Suppressor macrophage treated with lipopolysaccharide for 4 hours (primary cell): Measurements from ENCODE around the gene OR13C2.
"Not testable (repeated sequence)": the region's sequence is repeated elsewhere in the genome, so short reads cannot be mapped to it uniquely, and the experiment has no call there.

Experiments
- DNase-seq: peaks from one replicate; pipeline ENCODE4 v3.0.0-alpha.2; 2020

Gene OR13C2

DNA sequence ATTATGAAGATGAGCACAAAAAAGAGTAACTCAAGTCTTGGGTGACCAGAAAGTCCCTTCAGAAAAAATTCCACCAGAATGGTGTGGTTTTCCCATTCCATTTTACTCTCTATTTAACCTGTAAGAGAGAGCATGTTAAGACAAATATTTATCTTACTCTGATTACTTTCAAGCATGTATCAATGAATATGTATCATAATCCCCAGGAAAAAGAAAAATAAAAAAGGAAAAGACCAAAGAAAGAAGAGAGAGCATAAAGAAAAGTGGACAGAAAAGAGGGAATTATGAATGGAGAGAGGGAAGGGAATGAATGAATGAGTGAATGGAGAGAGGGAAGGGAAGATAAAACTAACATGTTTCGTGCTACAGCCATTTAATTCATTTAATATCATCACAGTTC, at the start of gene OR13C2:
TSS of gene OR13C2 (minus strand) at position 101 of the 400 bp plus-strand sequence. CDS start at position 101, 0 bp downstream.
- DNase-seq: not testable (repeated sequence)

DNA sequence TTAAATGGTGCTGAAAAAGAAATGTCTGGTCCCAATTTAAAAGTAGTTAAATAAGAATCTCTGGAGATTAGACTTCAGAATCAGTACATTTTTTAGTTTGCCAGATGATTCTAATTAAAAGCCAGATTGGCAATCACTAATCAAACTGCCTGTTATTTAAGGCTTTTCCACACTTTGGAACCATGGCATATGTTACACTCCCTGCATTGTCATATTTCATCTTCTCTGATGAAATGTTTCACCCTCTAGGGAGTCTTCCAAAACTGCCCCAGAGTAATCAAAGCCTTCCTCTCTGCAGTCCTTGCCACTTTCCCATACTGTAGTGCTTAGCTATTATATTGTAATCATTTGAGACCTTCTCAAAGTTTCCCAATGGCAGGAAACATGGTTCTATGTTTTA, 30.0 kb upstream of the OR13C2 start:
- DNase-seq: no peak

- DNase-seq: no peak
These were observed 28.6 kb upstream of the OR13C2 start for GRCh38 chr9:104633976-104634520.

DNA sequence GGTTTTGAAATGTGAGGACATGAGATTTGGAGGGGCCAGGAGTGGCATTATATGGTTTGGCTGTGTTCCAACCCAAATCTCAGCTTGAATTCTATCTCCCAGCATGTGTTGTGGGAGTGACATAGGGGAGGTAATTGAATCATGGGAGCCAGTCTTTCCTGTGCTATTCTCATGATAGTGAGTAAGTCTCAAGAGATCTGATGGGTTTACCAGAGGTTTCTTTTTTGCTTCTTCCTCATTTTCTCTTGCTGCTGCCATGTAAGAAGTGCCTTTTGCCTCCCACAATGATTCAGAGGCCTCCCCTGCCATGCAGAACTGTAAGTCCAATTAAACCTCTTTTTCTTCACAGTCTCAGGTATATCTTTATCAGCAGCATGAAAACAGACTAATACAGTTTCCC, 20.5 kb upstream of the OR13C2 start:
- DNase-seq: peak; percentile 3

DNA sequence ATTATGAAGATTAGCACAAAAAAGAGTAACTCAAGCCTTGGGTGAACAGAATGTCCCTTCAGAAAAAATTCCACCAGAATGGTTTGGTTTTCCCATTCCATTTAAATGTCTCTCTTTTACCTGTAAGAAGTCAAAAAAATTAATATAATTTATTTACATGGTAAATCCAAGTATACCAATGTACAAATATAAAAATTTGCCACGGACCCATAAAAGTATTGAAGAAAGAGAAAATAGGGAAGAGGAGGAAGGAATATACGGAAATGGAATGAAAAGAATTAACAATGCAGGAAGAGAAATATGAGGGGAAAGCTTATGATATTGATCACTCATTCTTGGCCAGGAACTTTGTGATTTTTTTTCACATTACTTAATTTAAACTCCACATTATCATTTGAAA, 12.7 kb upstream of the OR13C2 start, which contains the start of gene OR13C9:
TSS of gene OR13C9 (minus strand) at position 101 of the 400 bp plus-strand sequence. CDS start at position 101, 0 bp downstream.
- DNase-seq: no peak

GRCh38 chr9:104617418-104617817, 12.0 kb upstream of the OR13C2 start:
- DNase-seq: no peak

DNA sequence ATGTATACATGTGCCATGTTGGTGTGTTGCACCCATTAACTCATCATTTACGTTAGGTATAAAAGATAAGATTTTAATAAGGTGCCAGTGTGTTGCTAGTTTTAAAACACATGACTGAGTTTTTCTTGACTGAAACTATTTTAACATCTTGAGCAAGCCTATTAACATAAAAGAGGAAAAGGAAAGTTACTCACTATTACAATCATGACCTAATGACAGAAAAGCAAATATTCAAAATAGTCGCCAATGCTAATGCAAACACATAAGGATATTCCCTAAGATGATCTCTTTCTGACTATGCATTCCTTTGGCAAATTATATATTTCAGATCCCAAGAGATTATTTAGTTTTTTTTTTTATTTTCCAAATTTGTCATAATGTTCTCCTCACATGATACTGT, 5.8 kb upstream of the OR13C2 start:
- no peak for DNase-seq

DNA sequence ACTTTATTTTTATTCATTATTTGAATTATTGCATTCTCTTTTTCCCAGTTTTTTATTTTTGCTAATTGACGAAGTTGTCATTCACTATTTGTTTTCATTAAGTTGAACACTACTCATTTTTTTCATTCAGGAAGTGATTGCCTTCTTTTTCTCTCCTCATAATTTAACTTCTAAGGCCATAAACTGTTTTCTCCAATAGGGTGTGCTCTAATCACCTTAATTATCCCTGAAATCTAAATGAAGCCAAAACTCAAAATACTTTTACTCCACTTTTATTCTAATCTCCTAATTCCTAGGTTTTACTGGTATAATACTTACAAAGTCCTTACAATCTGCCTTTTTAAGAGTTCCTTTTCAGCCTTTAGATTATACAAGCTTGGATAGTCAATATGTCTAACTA, 2.9 kb upstream of the OR13C2 start:
- no peak for DNase-seq

DNA sequence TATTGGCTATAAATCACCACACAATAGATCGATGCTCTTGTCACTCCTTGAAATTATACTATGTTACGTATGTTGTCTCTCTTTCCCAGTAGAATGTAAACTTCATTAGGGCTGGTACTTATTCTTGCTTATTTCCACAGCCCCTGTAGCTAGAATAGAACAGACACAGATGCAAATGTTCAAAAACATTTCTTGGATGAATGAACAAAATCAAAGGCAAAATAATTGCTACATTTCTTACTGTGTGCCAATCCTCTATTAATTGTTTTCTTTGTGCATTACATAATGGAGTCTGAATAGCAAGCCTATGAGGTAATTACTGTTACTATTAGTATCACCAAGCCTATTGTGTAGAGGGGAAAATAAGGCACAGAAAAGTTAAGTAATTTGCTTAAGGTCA, 725 bp upstream of the OR13C2 start:
- no peak for DNase-seq

DNA sequence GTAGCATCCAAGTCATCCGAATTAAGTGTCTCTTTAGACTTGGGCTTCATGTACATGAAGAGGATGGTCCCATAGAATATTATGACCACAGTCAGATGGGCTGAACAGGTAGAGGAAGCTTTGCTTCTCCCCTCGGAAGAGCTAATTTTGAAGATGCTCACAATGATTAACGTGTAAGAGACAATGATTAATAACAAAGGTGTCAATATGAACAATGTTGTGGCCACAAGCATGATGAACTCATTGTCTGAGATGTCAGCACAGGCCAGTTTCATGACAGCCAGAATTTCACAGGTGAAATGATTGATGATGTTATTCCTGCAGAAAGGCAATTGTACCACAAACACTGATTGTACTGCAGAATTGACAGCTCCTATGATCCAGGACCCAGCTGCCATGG, 626 bp downstream of the OR13C2 start:
- no peak for DNase-seq

- not testable (repeated sequence) for DNase-seq
These were observed 6.1 kb downstream of the OR13C2 start, which contains the start of gene OR13C5 for GRCh38 chr9:104599313-104599712. OR13C5 (minus strand) TSS chr9:104599413; CDS start chr9:104599413, 0 bp downstream.

DNA sequence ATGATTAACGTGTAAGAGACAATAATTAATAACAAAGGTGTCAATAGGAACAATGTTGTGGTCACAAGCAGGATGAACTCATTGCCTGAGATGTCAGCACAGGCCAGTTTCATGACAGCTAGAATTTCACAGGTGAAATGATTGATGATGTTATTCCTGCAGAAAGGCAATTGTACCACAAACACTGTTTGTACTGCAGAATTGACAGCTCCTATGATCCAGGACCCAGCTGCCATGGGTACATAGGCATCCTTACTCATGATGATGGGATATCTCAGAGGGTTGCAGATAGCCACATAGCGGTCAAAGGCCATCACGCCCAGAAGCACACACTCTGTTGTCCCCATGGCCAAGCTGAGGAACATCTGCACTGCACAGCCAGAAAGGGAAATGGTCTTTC, 6.7 kb downstream of the OR13C2 start:
- not testable (repeated sequence) for DNase-seq

- DNase-seq: no peak
These were observed 15.8 kb downstream of the OR13C2 start for GRCh38 chr9:104589626-104590025.

DNA sequence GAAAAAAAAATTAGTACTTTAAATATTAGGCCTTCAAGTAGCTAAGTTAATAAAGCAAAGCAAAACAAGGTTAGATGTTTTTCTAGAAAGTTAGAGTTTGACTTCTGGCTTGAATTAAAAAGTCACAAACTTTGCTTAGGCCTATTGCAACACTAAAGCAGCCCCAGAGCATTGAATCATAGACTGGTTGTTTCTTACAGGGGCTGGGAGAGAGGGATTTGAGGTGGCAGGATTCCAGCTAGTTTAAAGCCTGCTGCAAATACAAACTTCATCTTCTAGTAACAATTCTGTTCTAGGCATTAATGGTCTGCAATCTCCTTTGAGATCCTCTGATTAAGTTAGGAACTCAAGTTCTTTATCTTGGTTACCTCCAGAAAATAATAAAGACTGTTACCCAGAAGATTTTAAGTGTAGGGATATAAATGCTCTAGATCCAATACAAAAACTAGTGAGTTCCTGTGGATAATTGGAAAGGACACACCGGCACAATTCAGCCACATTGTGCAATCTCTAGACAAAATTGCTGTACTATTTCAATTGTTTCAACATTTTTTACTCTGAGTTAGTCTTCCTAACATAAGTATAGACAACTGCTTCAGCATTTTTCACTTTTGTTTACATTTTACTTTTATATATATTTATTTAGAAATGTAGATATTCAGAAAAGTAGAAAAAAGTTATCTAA, 18.8 kb downstream of the OR13C2 start:
- DNase-seq: no peak

DNA sequence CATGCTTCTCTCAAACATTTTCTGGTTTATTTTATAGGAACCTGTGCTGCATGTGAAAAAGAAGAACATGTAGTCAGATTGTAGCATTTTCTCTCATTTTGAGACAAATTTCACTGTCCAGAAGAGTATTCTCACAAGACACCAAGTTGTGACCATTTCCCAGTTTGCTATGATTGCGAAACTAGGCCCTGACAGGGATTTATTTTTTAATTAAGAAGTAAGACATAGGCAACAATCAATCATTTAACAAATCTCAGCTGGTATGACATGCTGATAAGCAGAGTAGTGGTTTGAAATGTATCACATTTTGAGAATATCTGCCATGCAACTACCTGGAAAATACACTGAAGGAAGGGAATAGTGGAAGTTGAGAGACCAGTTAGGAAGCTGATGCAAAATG, 24.9 kb downstream of the OR13C2 start:
- no peak for DNase-seq

- no peak for DNase-seq
These were observed 28.2 kb downstream of the OR13C2 start for GRCh38 chr9:104577263-104577662.

DNA sequence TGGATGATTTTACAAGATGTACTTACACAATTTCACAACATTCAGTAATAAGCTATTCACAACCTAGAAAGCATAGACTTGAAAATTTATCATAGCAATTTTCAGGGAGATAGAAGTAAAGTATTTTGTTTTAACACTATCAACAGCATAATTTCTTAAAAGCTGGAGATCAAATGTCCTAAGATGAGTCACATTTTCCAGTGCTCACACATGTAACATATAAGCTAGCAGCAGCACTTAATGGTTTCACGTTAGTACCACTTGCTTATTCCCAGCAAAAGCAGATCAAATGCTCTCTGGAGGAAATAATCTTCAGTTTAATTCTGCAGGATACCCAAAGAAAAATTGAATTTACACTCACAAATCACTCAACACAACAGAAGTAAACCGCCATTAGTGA, 30.0 kb downstream of the OR13C2 start:
- DNase-seq: no peak

GRCh38 chr9:104572612-104573011, 32.8 kb downstream of the OR13C2 start:
- DNase-seq: no peak

DNA sequence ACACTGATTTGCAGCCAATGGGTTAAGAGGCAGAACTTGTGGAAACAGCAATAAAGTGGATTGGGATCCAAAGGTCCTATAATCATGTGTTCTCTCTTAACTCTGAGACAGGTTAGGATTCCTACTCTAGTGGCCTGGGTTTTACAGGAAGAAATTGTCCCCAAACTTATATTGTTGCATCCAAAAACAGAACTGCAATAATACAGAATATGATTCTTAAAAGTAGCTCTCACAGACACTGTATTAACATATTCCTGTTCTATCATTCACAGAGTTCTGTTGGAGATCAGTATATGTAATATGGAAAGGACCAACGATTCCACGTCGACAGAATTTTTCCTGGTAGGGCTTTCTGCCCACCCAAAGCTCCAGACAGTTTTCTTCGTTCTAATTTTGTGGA, 36.6 kb downstream of the OR13C2 start, which contains the start of gene OR13C8:
TSS of gene OR13C8 (plus strand) at position 301 of the 400 bp plus-strand sequence. CDS start at position 301, 0 bp downstream.
- no peak for DNase-seq

DNA sequence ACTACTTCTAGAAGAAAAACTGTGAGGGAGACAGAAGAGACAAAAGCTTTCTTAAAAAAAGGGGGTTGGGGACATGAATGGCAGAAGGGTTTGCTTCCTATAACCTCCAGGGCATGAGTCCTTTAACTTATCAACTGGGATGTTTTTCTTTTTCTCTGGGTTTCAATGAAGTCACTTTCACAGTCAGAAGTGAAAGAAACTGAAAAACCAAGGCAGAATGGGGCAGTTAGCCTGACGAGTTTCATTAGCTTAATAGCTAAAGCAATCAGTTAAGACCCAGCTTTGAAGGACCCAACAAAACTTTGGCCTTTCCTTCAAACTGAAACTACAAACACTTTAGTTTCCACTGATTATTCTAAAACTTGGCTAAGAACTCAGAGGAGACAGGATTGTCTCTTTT, 41.1 kb downstream of the OR13C2 start:
- DNase-seq: no peak

- DNase-seq: no peak
These were observed 48.4 kb downstream of the OR13C2 start for GRCh38 chr9:104556830-104557634.

DNA sequence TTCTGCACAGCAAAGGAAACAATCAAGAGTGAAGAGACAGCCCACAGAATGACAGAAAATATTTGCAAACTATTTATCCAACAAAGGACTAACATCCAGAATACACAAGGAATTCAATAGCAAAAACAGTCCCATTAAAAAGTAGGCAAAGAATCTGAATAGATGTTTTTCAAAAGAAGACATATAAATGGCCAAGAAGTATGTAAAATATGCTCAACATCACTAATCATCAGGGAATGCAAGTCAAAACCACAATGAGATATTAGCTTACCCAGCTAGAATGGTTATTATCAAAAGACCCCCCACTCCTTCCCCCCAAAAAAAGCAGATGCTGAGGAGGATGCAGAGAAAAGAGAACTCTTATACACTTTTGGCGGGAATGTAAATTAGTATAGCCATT, 49.9 kb downstream of the OR13C2 start:
- no peak for DNase-seq
